ENCODE measurements around the gene C7. TPM values are rescaled to one million over a fixed set of nuclear protein-coding genes. Genes with fewer than 3 reads are reported as not detected.
"Not testable (repeated sequence)": the region's sequence is repeated elsewhere in the genome, so short reads cannot be mapped to it uniquely, and the experiment has no call there.

The C7 gene
- total RNA-seq, 1 donor from 2014 or later: not detected

- intact Hi-C loops (cut with micrococcal nuclease); POLR2A ChIA-PET; H3K27me3 Mint-ChIP-seq; H3K4me3 Mint-ChIP-seq; H3K9me3 Mint-ChIP-seq; H3K27ac Mint-ChIP-seq; ATAC-seq (ENCODE audit: low read depth); CTCF ChIA-PET; H3K36me3 Mint-ChIP-seq (ENCODE audit: low read depth); H3K4me1 Mint-ChIP-seq; DNase-seq: not testable (repeated sequence)
Observed at GRCh38 chr5:40895440-40896425, 13.6 kb upstream of the C7 start.

- DNase-seq (no peak), ATAC-seq (ENCODE audit: low read depth) (no peak)
- no peak for TF ChIP-seq CTCF (IDR thresholded peaks at IDR 0.05)
- no peaks in the 10 kb centered on the region for H3K9me3 Mint-ChIP-seq
- peaks cover 5% of the 10 kb centered on the region for H3K27me3 Mint-ChIP-seq
- H3K4me3 Mint-ChIP-seq: no peak overlapping the region
- H3K27ac Mint-ChIP-seq: no peak overlapping the region
- no peaks in the 10 kb centered on the region for H3K36me3 Mint-ChIP-seq (ENCODE audit: low read depth)
- CTCF ChIA-PET: interaction anchor here (0.7 to 1.2 kb wide), 2 partner anchors 601 to 952 kb away, joined by 3 read pairs; no protein-coding TSS in a partner anchor
- intact Hi-C loops (cut with micrococcal nuclease): loop anchor here (1.0 to 2.0 kb wide), 2 partner anchors 939 to 1862 kb away; no protein-coding TSS in a partner anchor
- H3K4me1 Mint-ChIP-seq: no peaks in the 10 kb centered on the region
- POLR2A ChIA-PET: no interaction called here
Observed at GRCh38 chr5:40904205-40904993, 4.9 kb upstream of the C7 start.

- no peaks in the 10 kb centered on the region for H3K9me3 Mint-ChIP-seq
- ATAC-seq (ENCODE audit: low read depth): no peak
- POLR2A ChIA-PET: no interaction called here
- H3K27me3 Mint-ChIP-seq: peaks cover 7% of the 10 kb centered on the region
- intact Hi-C loops (cut with micrococcal nuclease): loop anchor here (1.0 to 2.0 kb wide), 2 partner anchors 938 to 1862 kb away; no protein-coding TSS in a partner anchor
- H3K4me3 Mint-ChIP-seq: no peak overlapping the region
- no peak for TF ChIP-seq CTCF (IDR thresholded peaks at IDR 0.05)
- CTCF ChIA-PET: interaction anchor here (0.7 to 1.2 kb wide), 2 partner anchors 601 to 952 kb away, joined by 3 read pairs; no protein-coding TSS in a partner anchor
- no peaks in the 10 kb centered on the region for H3K4me1 Mint-ChIP-seq
- H3K36me3 Mint-ChIP-seq (ENCODE audit: low read depth): no peaks in the 10 kb centered on the region
- no peak for DNase-seq
- H3K27ac Mint-ChIP-seq: no peak overlapping the region
Observed at GRCh38 chr5:40904994-40905306, 4.3 kb upstream of the C7 start.

- ATAC-seq (ENCODE audit: low read depth) (no peak), DNase-seq (no peak)
- intact Hi-C loops (cut with micrococcal nuclease): no loop called here
- no peaks in the 10 kb centered on the region for H3K4me1 Mint-ChIP-seq
- no peak overlapping the region for H3K4me3 Mint-ChIP-seq
- H3K27ac Mint-ChIP-seq: no peak overlapping the region
- H3K9me3 Mint-ChIP-seq: no peaks in the 10 kb centered on the region
- POLR2A ChIA-PET: no interaction called here
- CTCF ChIA-PET: no interaction called here
- H3K27me3 Mint-ChIP-seq: peaks cover 11% of the 10 kb centered on the region
- TF ChIP-seq CTCF (IDR thresholded peaks at IDR 0.05): no peak
- H3K36me3 Mint-ChIP-seq (ENCODE audit: low read depth): no peaks in the 10 kb centered on the region
Observed at GRCh38 chr5:40906351-40906751, 2.9 kb upstream of the C7 start.

GRCh38 chr5:40909723-40910122 lies 426 bp downstream of the C7 start:
- TF ChIP-seq CTCF (IDR thresholded peaks at IDR 0.05): no peak
- H3K4me1 Mint-ChIP-seq: no peaks in the 10 kb centered on the region
- H3K36me3 Mint-ChIP-seq (ENCODE audit: low read depth): no peaks in the 10 kb centered on the region
- ChIA-PET POLR2A (no interaction called here), CTCF (no interaction called here)
- intact Hi-C loops (cut with micrococcal nuclease): no loop called here
- no peak overlapping the region for H3K27ac Mint-ChIP-seq
- no peaks in the 10 kb centered on the region for H3K9me3 Mint-ChIP-seq
- peaks cover 13% of the 10 kb centered on the region for H3K27me3 Mint-ChIP-seq
- ATAC-seq (ENCODE audit: low read depth) (no peak), DNase-seq (no peak)
- H3K4me3 Mint-ChIP-seq: no peak overlapping the region

Data from activated B cell treated with CpG ODN at 0.5 μM for 24 hours (primary cell).